ENCODE measurements around the gene HTT.

DNA sequence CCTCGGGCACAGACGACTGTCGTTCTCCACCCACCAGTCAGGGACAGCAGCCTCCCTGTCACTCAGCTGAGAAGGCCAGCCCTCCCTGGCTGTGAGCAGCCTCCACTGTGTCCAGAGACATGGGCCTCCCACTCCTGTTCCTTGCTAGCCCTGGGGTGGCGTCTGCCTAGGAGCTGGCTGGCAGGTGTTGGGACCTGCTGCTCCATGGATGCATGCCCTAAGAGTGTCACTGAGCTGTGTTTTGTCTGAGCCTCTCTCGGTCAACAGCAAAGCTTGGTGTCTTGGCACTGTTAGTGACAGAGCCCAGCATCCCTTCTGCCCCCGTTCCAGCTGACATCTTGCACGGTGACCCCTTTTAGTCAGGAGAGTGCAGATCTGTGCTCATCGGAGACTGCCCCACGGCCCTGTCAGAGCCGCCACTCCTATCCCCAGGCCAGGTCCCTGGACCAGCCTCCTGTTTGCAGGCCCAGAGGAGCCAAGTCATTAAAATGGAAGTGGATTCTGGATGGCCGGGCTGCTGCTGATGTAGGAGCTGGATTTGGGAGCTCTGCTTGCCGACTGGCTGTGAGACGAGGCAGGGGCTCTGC lies 166.5 kb downstream of the HTT start:
- TF ChIP-seq, protein P1, sequence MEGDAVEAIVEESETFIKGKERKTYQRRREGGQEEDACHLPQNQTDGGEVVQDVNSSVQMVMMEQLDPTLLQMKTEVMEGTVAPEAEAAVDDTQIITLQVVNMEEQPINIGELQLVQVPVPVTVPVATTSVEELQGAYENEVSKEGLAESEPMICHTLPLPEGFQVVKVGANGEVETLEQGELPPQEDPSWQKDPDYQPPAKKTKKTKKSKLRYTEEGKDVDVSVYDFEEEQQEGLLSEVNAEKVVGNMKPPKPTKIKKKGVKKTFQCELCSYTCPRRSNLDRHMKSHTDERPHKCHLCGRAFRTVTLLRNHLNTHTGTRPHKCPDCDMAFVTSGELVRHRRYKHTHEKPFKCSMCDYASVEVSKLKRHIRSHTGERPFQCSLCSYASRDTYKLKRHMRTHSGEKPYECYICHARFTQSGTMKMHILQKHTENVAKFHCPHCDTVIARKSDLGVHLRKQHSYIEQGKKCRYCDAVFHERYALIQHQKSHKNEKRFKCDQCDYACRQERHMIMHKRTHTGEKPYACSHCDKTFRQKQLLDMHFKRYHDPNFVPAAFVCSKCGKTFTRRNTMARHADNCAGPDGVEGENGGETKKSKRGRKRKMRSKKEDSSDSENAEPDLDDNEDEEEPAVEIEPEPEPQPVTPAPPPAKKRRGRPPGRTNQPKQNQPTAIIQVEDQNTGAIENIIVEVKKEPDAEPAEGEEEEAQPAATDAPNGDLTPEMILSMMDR (IDR thresholded peaks at IDR 0.05) = no peak
- TF ChIP-seq POLR2AphosphoS5 (IDR thresholded peaks at IDR 0.05) (no peak), POLR2A (IDR thresholded peaks at IDR 0.05) (no peak)
